HG02759 (cell line): ENCODE data around the gene MICALL2.
"Not testable (repeated sequence)": the region's sequence is repeated elsewhere in the genome, so short reads cannot be mapped to it uniquely, and the experiment has no call there.

Source experiments
- ATAC-seq: cut with Tn5 transposase; IDR thresholded peaks from one replicate; pipeline ENCODE4 v1.9.1; 2021; ENCODE audit warnings: mild to moderate bottlenecking, moderate library complexity; ENCODE audit not compliant: unreplicated experiment

Gene MICALL2

GRCh38 chr7:1449951-1450350, 9.3 kb downstream of the MICALL2 start:
- no peak for ATAC-seq

- no peak for ATAC-seq
These were observed 9.8 kb downstream of the MICALL2 start for GRCh38 chr7:1449501-1449900.

GRCh38 chr7:1448958-1449357, 10.3 kb downstream of the MICALL2 start:
- ATAC-seq: no peak

GRCh38 chr7:1447551-1448244, 11.6 kb downstream of the MICALL2 start:
- ATAC-seq: no peak

- ATAC-seq: no peak
These were observed 12.2 kb downstream of the MICALL2 start for GRCh38 chr7:1447112-1447511.

- ATAC-seq: no peak
These were observed 12.6 kb downstream of the MICALL2 start for GRCh38 chr7:1446620-1447032.

GRCh38 chr7:1446026-1446425, 13.2 kb downstream of the MICALL2 start:
- not testable (repeated sequence) for ATAC-seq

- no peak for ATAC-seq
These were observed 13.9 kb downstream of the MICALL2 start for GRCh38 chr7:1445341-1445740.

GRCh38 chr7:1444925-1445322, 14.3 kb downstream of the MICALL2 start:
- ATAC-seq: no peak

GRCh38 chr7:1444214-1444924, 14.9 kb downstream of the MICALL2 start:
- no peak for ATAC-seq

GRCh38 chr7:1443587-1444200, 15.6 kb downstream of the MICALL2 start:
- ATAC-seq: not testable (repeated sequence)

- no peak for ATAC-seq
These were observed 16.7 kb downstream of the MICALL2 start for GRCh38 chr7:1442355-1443124.

- ATAC-seq: no peak
These were observed 17.5 kb downstream of the MICALL2 start for GRCh38 chr7:1441615-1442354.

- ATAC-seq: no peak
These were observed 18.6 kb downstream of the MICALL2 start for GRCh38 chr7:1440620-1441019.

- ATAC-seq: no peak
These were observed 19.6 kb downstream of the MICALL2 start for GRCh38 chr7:1439373-1440363.

- no peak for ATAC-seq
These were observed 20.4 kb downstream of the MICALL2 start for GRCh38 chr7:1438821-1439220.

GRCh38 chr7:1438208-1438607, 21.1 kb downstream of the MICALL2 start:
- no peak for ATAC-seq

GRCh38 chr7:1437155-1437880, 22.0 kb downstream of the MICALL2 start:
- no peak for ATAC-seq

- ATAC-seq: no peak
These were observed 22.7 kb downstream of the MICALL2 start for GRCh38 chr7:1436608-1437007.
